D341Med (cell line): ENCODE results near the gene EIF4H.
"Not testable (repeated sequence)": the region's sequence is repeated elsewhere in the genome, so short reads cannot be mapped to it uniquely, and the experiment has no call there.

Experiments
- DNase-seq: peaks from one replicate; pipeline ENCODE4 v3.0.0; 2012; ENCODE audit warnings: low spot score

The EIF4H gene

GRCh38 chr7:74199551-74200355 lies 25.6 kb downstream of the EIF4H start:
- no peak for DNase-seq

GRCh38 chr7:74202841-74203556 lies 28.8 kb downstream of the EIF4H start:
- no peak for DNase-seq

GRCh38 chr7:74203956-74204618 lies 29.9 kb downstream of the EIF4H start:
- no peak for DNase-seq

- DNase-seq: not testable (repeated sequence)
Measured at GRCh38 chr7:74206052-74206451, 31.9 kb downstream of the EIF4H start.

- DNase-seq: peak; percentile 86
Measured at GRCh38 chr7:74206589-74207120, 32.5 kb downstream of the EIF4H start.

GRCh38 chr7:74207586-74207985 lies 33.4 kb downstream of the EIF4H start:
- no peak for DNase-seq

- not testable (repeated sequence) for DNase-seq
Measured at GRCh38 chr7:74208241-74208640, 34.1 kb downstream of the EIF4H start.

- DNase-seq: no peak
Measured at GRCh38 chr7:74212661-74213060, 38.5 kb downstream of the EIF4H start.

GRCh38 chr7:74214816-74215630 lies 40.9 kb downstream of the EIF4H start:
- DNase-seq: no peak

GRCh38 chr7:74215921-74216320 lies 41.8 kb downstream of the EIF4H start:
- DNase-seq: no peak

- no peak for DNase-seq
Measured at GRCh38 chr7:74216361-74216761, 42.2 kb downstream of the EIF4H start.

GRCh38 chr7:74217455-74218342 lies 43.5 kb downstream of the EIF4H start:
- DNase-seq: no peak

GRCh38 chr7:74218343-74218698 lies 44.2 kb downstream of the EIF4H start:
- no peak for DNase-seq

- DNase-seq: no peak
Measured at GRCh38 chr7:74219416-74219815, 45.3 kb downstream of the EIF4H start.

GRCh38 chr7:74220229-74220628 lies 46.1 kb downstream of the EIF4H start:
- no peak for DNase-seq

- no peak for DNase-seq
Measured at GRCh38 chr7:74221713-74222112, 47.6 kb downstream of the EIF4H start.

- DNase-seq: no peak
Measured at GRCh38 chr7:74222851-74223710, 48.9 kb downstream of the EIF4H start.

- no peak for DNase-seq
Measured at GRCh38 chr7:74223711-74224510, 49.8 kb downstream of the EIF4H start.

GRCh38 chr7:74224511-74224832 lies 50.3 kb downstream of the EIF4H start:
- DNase-seq: no peak
